NCI-H748 treated with DMSO at 0.1 percent for 48 hours (cell line): Measurements from ENCODE around the gene CAPN12.

ENCODE experiments used
- DNase-seq: peaks from one replicate; lab custom pipeline; 2025; lab: John Stamatoyannopoulos, UW

The CAPN12 gene

DNA sequence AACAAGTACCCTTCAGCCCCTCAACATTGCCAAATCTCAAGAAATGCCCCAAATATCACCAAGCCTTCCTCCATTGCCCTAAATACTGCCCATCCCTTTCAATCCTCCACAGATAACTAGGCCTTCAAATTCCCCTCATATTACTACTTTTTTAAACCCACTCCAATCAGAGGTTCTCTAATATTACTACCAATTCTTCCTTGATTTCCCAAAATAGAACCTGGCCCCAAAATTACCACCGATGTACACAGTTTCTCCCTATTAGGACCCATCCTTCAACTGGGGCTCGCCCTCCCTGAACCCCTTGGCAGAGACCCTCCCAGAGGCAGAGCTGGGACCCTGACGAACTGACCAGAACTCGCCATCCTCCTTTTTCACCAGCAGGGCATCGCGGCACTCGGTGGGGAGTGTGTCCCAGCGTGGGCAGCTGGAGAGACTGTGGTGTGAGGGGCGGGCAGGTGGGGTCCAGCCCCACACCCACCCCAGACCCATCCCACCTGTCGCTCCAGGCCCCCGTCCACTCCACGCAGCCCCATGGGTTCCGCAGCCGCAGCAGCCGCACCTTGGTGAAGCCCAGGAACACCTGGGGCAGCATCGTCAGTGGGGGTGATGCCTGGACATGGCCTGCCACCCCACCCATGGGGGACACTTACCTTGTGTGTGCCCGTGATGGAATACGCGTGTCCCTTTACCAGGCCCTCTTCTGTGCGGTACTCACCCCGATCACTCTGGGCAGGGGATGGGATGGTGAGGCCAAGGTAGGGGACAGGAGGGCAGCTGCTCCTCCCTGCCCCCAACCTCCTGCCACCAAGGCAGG, 6.1 kb downstream of the CAPN12 start:
- no peak for DNase-seq

DNA sequence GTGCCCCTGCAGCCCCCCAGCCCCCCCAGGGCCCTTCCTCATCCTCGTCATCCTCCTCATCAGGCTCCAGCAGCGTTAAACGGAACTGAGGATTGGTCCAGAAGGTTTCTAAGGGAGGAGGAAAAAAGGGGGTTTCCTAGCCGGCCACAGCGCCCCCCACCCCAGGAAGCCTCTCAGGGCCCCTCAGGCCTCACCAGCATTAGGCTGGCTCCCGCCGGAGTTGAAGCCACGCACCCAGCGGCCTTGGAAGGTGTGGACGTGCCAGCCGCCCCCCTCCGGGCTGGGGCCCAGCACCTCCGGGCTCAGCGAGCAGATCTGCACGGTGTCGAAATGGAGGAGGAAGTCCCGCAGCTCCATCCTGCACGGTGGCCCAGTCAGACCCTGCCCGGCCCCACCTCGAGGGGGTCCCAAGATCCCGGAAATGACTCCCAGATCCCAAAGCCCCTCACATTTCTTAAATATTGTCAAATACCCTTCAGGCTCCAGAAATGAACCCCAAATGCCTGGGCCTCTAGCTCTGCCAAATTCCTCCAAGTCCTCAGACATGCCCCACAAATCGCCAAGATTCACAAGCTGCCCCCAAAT, 6.9 kb downstream of the CAPN12 start:
- DNase-seq, result no peak

DNA sequence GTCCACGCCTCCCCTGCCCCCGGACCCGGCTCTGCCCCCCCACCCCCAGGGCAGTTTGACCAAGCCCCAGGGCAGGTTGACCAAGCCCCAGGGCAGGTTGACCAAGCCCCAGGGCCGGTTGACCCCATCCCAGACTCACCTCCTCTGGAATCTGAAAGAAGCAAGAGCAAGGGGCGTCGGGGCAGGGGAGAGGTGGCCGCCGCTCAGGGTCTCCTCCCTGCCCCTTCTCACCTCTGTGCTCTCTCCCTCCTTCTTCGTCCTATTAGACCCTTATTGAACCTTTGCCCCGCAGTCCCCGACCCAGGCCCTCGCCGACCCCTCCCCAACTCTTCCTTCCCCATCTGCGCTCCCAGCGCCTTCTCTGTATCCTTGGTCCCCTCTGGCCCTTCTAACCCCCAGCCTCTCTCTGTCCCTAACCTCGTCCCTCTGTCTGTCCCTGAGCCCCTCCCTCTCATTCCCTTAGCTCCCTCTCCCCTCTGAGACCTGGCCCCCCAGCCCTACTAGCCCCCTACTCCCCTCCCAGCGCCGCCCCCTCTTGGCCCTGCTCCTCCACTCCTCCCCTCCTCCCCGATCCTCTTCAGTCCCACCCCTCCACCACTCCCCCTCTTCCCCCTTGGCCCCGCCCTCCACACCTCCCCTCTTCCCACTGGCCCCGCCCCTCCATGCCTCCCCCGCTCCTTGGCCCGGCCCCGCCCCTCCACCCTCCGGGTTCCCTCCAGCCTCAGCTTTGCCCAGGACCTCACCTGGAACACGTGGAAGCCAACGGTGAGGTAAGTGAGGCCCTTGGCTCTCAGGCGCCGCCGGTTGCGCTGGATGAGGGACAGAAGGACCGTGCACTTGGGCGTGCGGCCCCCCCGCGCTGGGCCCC, 7.6 kb downstream of the CAPN12 start:
- DNase-seq, result peak; percentile 34

DNA sequence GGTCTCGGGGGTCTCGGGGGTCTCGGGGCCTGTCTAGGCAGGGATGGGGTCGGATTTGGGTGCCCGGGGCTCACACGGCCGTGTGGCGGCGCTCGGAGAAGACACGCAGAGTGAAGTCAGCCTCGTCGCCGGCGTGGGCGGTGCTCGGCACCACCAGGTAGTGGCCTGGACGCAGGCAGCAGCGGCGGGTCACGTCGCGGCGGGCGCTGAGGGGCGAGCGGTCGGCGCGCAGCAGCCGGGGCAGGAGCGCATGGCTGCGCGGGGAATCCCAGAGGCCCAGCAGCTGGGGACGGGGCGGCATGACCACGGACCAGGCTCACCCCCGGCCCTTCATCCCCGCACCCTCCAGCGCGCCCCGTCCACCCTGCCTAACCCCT, 8.2 kb downstream of the CAPN12 start:
- DNase-seq, result peak; percentile 24

DNA sequence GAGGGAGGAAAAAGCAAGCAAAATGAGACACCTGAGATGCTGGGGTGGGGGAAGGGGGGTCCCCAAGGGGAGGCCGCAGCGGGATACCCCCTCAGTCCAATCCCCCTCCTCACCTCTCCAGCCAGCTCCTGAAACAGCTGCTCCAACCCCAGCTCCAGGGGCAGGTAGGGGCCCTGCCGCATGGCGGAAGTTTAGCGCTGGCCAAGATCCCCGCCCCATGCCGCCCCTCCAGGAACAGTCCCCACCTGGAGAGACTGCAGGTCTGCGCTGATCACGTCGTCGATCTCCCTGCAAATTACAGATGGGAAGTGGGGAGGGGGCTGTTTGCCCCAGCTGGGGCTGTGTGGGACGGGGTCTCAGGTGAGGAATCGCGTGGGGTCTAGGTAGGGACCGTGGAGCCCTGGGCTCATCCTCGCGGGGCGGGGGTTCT, 9.0 kb downstream of the CAPN12 start:
- peak; percentile 10 for DNase-seq

DNA sequence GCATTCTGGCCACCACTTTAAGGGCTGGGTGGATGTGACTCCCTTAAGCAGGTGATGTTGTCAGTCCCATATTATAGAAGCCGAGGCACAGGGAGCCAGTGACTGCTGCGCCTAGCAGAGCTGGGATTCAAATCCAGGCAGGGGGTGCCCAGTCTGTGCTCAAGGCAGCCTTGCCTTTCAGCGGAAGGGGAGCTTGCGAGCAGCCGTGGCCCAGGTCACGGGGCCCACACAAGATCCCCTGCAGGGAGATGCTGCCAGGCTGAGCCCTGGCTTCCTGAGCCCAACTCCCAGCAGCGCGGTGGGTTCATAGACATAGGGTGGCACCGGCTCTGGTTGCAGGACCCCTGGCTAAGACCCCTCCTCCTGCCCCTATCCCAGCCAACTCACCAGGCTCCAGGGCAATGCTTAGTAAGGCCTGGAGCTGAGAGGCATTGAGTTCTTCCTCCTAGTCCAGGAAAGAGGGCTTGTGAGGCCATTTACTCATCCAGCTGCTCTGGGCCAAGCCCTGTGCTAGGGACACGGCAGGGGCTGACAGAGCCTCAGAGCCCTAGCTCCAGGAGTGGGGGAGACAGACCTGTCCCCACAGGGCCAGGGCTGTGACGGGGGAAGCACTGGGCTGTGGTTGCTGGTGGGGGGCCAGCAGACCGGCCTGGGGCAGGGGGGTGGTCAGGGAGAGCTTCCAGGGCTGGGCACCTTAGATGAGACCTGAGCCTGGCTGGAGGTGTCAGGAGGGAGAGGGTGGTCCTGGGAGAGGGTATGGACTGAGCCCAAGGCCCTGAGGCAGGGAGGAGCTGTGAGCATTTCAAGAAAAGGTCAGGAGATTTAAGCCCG, 9.6 kb downstream of the CAPN12 start:
- no peak for DNase-seq

DNA sequence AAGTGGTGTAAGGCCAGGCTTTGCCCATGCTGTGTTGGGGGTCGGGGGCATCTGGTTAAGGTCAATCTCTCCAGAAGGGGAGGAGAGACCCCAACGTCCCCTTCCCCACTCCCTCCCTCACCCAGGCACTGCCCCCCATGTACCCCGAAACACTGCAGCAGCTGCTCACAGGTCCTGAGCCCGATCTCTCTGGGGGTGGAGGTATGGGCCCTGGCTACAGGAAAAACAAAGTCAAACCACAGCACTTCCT, 10.2 kb downstream of the CAPN12 start:
- DNase-seq, result no peak

DNA sequence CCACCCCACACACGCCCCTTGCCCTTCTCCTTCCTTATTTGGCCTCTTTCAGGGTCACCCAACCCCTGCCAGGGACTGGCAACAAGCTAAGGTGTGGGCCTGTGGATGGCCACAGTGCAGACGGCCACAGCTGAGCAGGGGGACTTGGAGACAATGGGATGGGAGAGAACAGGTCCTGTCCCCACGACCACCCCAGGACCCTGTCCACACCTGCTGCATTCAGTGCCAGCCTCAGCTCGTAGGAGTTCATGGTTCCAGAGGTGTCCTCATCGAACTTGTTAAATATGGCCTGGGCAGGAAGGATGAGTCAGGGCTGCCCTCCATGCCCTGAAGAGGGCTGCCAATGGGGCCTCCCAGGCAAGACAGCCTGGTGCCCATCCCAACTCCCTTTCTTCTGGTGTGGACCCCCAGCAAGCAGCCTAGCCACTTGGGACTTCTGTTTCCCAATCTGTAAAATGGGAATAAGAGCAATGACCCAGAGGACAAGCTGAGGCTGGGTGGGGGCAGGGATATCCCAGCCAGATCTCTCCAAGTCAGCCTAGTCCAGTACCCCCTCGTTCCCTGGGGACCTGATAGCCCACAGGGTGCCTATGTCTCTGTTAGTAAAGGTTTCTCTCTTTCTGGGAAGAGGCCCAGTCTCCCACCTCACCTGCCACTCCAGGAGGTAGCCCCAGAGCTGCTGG, 10.6 kb downstream of the CAPN12 start:
- no peak for DNase-seq

DNA sequence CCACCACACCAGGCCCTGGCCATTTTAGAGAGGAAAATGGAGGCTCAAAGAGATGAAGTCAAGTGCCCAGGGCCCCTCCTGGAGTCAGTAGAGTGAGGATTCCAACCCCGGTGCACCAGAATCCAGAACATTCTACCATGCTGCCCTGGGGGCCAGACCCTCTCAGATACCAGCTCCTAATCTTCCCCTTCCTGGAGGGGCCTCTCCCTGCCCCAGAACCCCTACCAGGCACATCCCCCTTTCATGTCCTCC, 11.1 kb downstream of the CAPN12 start:
- DNase-seq, result no peak

DNA sequence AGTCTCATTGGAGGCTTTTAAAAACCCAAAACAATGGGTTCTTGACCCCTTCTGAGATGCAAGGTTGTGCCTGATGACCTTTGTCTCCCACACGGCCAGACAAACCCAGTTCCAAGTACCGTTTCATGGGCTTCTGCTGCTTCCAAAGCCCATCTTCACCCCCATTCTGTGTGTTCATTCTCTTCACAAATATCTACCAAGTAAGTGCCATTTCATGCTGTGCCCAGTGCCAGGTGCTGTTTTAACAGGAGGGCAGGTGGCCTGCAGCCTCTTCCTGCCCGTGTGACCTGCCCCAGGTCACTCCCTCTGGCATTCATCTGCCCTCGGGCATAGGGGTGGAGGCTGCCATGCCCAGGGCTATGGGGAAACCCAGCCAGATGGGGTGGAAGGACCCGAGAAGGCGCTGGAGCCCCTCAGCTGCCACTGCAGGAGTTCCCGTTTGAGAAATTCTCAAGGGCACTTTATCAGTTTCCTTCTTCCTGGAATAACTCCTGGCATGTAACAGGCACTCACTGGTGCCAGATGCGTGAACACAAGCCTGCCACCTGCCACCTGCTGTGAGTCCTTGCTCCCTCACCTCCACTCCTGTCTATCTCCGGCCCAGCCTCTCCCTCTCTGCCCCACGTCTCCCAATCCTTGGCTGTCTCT, 12.5 kb downstream of the CAPN12 start:
- DNase-seq, result no peak

DNA sequence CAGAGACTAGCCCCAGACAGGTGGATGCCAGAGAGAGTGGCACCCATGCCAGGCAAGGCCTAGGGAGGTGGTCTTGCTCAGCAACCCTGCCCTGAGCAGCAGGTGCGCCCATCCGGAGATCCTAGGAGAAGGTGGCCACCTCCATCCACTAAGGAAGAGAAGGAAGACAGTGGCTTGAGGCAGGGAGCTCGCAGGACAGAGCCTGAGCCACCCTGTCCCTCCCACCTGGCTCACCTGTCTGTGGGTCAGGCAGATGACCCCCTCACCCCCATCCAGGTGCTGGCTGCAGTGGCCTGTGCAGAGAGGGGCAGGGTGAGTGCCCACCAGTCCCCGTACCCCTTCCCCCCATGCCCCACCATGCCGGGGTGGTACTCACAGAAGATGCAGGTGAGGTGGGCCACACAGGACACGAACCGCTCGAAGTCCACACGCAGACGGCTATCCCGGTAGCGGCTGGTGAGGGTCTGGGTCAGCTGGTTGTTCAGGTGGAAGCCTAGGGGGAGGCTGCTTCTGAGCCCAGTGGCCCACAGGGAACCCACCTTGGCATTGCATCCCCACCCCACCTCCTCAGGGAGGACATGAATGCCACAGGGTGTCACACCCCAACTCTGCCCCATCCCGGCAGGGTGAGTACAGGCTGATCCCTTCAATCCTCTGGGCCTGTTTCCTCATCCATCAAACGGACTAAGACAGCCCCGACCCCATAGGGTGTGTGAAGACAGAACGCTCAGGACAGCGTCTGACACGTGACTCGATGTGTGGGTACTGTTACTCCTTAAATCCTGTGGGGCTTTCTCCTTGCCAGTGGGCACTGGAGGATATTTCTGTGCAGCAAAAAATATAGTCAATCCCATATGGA, 13.3 kb downstream of the CAPN12 start:
- DNase-seq, result no peak

DNA sequence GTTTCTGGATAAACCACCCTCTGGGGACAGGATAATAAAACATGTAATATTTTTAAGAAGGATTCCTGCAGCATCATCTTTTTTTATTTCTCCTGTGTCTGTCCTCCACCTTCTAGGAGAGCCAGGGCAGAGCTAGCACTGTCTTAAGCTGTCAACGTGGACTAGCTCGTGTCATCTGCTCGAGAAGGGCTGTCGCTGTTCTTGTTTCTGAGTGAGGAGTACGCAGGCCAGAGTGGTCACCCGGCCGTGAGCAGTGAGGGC, 13.9 kb downstream of the CAPN12 start:
- no peak for DNase-seq

DNA sequence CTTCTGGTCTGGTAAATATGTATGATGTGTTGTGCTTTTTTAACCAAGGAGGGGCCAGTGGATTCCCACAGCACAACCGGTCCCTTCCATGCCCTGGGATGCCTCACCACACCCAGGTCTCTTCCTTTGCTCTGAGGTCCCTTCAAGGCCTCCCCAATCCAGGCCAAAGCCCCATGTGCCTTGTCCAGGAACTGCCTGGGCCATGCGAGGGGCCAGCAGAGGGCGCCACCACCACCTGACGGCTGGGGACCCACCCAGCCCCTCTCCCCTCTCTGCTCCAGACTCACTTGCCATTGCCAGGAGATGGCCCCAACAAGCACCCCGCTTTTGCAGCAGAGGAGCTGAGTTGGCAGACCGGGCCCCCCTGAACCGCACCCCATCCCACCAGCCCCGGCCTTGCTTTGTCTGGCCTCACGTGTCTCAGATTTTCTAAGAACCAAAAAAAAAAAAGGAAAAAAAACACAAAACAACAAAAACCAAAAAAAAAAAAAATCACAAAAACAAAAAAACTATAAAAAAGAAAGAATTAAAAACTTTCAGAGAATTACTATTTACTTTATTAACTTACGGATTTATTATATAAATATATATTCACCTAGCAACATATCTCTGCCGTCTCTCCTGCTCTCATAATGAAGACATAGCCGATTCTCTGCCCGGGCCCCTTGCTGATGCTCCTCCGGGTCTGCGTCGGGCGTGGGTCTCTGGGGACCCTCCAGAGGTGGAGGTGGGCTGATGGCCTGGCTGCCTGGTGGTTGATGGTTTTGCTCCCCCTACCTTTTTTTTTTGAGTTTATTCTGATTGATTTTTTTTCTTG, 14.4 kb downstream of the CAPN12 start:
- peak; percentile 3 for DNase-seq

DNA sequence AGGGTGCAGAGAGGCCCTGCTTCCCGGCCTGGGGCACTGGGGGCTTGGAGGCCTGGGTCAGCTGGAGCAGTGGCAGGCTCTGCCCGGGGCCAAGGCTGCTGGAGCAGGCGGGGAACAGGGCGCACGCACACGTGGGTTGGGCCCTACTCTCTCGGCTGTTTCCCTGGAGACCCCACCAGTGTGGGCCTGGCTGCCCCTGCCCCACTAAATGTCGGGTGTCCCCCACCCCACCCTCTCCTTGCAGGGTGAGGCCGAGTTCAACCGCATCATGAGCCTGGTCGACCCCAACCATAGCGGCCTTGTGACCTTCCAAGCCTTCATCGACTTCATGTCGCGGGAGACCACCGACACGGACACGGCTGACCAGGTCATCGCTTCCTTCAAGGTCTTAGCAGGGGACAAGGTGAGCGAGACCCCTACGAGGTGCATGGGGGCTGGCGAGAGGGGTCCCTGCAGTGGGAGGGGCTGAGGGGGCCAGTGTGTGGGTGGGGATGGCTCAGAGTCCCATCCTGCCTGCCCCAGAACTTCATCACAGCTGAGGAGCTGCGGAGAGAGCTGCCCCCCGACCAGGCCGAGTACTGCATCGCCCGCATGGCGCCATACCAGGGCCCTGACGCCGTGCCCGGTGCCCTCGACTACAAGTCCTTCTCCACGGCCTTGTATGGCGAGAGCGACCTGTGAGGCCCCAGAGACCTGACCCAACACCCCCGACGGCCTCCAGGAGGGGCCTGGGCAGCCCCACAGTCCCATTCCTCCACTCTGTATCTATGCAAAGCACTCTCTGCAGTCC, 15.3 kb downstream of the CAPN12 start:
- no peak for DNase-seq

DNA sequence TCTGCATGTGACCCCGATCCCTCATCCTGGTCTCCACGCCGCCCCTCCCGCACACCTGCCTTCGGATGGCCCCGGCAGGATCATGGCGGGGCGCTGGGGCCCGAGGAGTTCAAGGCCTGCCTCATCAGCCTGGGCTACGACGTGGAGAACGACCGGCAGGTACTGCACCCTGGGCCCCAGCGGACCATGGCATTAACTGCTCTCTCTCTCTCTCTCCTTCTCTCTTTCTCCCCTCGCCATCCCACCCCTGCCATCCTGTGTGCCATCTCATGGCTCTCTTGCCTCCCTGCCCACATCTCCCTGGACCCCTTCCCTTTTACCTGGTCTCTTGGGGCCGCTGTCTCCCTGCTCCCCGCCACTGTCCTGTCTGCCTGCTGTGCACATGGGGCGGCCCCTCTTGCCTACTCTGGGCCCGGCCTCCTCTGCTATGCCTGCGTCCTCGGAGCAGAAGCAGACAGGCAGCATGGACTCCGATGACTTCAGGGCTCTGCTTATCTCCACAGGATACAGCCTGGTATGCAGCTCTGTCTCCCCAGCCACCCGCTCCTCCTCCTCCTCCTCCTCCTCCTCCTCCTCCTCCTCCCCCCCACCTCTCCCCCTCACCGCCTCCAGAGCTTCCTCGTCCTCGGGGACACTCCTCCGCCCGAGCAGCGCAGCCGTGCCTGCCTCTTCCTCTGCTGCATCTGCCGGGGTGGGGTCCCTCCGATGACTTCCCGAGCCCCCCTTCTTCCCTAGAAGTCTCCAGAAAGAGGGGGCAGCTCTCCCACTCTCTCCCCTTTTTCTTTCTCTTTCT, 16.2 kb downstream of the CAPN12 start:
- no peak for DNase-seq

DNA sequence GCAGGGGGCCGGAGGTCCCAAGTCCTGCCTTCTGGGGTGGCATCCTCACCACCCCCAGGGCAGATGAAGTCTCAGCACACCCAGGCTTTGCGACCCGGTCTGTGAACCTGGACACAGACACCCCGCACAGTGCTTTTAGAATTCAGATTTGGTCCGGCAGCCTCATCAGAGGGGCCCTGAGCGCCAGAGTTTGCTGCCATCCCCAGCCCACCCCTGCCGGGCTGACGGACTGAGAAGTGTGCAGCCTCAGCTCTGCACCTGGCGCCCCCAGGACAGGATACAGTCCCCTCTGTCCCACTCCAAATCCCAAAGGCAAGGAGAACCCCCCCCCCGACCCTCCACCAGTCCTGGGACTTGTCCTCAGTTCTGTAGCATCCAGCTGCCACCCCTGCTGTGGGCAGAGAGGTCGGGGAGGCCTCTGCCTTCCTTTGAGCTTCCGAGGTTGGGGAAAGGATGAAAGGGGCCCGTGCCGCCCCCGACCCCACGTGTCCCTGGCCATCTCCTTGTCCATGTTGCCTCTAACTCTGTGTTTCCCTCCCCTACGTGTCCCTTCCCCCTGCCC, 16.9 kb downstream of the CAPN12 start:
- no peak for DNase-seq

DNA sequence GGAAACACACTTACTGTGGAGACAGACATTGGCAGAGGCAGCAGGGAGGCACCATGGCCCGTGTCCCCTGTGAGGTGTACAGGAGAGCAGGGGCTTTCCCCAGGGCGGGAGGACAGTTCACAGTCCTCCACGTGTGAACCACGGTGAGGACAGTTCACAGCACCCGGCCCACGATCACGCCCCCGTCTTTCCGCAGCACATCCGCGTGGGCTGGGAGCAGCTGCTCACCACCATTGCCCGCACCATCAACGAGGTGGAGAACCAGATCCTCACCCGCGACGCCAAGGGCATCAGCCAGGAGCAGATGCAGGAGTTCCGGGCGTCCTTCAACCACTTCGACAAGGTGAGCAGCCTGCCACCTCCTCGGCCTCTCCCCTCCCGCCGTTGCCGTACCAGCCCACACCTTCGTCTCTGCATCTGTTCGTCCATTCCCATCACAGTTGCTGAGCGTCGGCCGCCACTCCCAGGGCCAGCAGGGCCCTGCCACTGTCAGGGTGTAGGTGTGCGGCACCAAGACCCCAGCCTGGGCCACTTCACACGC, 17.4 kb downstream of the CAPN12 start:
- DNase-seq, result no peak

DNA sequence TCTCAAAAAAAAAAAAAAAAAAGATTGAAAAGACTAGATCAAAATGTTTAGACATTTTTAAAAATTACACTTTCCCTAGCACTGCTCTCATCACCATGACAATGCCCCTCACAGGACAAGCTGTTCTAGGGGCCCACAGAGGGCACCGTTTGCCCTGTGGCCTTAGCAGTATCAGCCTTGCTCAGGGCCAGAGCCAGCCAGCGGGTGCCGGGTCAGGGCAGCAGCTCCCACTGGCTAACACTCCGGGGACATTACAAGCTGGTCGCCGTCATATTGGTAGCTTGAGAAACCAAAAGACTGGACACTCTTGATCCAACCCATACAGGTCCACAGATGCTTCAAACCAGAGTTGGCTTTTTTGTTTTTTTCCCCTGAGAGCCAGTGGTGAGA, 18.0 kb downstream of the CAPN12 start:
- no peak for DNase-seq
